ENCODE results near the gene NDUFB10. TPM values are rescaled to one million over a fixed set of nuclear protein-coding genes. Genes with fewer than 3 reads are reported as not detected.

The NDUFB10 gene
- total and polyA plus RNA-seq, 10 of the 15 experiments (the other 5 are each of a cell fraction or from before 2014, with no cell fraction given) = 52.2 to 319 (median 130) TPM

GRCh38 chr16:2009791-2010510 lies 50.6 kb downstream of the NDUFB10 start, which contains the start of gene ZNF598 (continued):
- peak; percentile 67; the same call in 1 of the 2 replicates for TF ChIP-seq BACH1 (IDR thresholded peaks at IDR 0.05; ENCODE audit: borderline replicate concordance)
- TF ChIP-seq NKRF (conservative IDR thresholded peaks at IDR 0.05) = peak; percentile 77; the same call in 1 of the 2 replicates
- peak; percentile 39; the same call in 1 of the 2 replicates for TF ChIP-seq PKNOX1 (IDR thresholded peaks at IDR 0.05)
- TF ChIP-seq SUZ12 (IDR thresholded peaks at IDR 0.05; ENCODE audit: unreplicated experiment) = no peak
- TF ChIP-seq ZBTB40 (IDR thresholded peaks at IDR 0.05; ENCODE audit: borderline replicate concordance) = peak; percentile 84
- TF ChIP-seq EP300 (IDR thresholded peaks at IDR 0.05; ENCODE audit: borderline replicate concordance in 1 of 2, control insufficient read depth in 1 of 2, low read depth in 2 of 2, low read length in 2 of 2) = no peak
- TF ChIP-seq TARDBP (IDR thresholded peaks at IDR 0.05; ENCODE audit: borderline replicate concordance) = 0 out of 2 replicates have a peak, but pooled peaks have one; percentile 43
- peak; percentile 79 for TF ChIP-seq ZNF687 (IDR thresholded peaks at IDR 0.05)
- peak; percentile 87 for TF ChIP-seq POLR2AphosphoS5 (IDR thresholded peaks at IDR 0.05; ENCODE audit: low read length)
- no peak for TF ChIP-seq IRF5 (IDR thresholded peaks at IDR 0.05; ENCODE audit: borderline replicate concordance)
- no peak for TF ChIP-seq EED (IDR thresholded peaks at IDR 0.05; ENCODE audit: low read depth)
- TF ChIP-seq LARP7 (IDR thresholded peaks at IDR 0.05) = peak; percentile 46
- peak; percentile 32 for TF ChIP-seq RELA (IDR thresholded peaks at IDR 0.05; ENCODE audit: borderline replicate concordance, partially characterized antibody)

Measured in GM12878 (cell line).